Measurements from ENCODE around the gene MYLIP.

The MYLIP gene

DNA sequence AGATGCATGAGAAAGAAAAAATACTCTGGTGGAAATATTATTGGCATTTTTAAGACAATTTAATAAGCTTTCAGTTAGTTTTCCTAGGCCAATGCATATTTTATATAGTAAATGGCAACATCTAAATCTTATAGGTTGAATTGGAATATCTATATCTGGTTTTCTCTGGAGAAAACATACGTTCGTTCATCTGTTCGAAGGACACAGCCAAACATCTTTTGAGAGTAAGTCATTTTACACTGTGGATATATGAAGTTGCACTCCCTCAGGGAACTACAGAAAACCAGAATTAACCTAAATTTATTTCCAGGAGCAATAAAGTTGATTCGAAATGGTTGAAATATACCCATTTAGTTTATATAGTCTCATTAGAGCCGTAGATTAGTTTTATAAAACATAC is 49.0 kb downstream of the MYLIP start:
- no peak for DNase-seq

DNA sequence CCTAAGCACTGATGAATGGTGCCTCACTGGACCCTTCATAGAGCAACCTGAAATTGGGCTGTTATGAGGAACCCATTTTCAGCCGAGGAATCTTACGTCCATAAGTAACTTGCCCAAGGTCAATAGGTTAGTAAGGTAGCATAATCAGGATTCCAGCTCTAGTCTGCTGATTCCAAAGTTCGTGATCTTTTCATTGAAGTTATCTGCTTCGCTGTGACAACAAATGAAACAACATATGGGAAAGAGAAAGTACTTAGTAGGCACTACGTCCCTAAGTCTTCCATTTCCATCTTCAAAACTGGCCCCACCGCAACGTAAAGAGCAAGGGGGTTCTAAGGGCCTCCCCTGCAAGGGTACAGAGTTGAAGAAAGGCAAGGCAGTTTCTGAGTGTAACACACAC is 49.5 kb downstream of the MYLIP start:
- DNase-seq = no peak

GRCh38 chr6:16179063-16179462 is 50.2 kb downstream of the MYLIP start:
- DNase-seq = no peak

GRCh38 chr6:16179970-16180431 is 51.1 kb downstream of the MYLIP start:
- DNase-seq = peak; percentile 23

DNA sequence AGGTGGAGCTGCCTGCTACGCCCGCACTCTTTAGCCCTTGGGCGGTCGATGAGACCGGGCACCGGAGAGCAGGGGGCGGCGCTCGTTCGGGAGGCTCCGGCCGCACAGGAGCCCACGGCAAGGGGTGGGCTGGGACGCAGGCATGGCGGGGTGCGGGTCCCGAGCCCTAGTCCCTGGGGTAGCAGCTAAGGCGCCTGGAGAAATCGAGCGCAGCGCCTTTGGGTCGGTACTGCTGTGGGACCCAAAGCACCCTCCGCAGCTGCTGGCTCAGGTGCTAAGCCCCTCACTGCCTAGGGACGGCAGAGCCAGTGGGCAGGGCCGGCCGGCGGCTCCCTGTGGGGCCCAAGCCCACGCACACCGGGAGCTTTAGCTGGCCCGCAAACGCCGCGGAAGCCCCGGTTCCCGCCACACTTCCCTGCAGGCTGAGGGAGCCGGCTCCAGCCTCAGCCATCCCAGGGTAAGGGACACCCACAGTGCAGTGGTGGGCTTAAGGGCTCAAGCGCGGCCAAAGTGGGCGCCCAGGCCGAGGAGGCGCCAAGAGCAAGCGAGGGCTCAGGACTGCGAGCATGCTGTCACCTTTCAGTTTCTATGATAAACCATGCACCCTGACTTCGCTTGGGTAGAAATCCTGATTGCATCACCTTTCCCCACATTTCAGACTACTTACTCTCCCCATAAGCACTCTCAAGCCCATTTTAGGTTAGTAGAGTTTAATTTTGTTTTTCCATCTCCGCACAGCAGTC is 52.0 kb downstream of the MYLIP start:
- no peak for DNase-seq

DNA sequence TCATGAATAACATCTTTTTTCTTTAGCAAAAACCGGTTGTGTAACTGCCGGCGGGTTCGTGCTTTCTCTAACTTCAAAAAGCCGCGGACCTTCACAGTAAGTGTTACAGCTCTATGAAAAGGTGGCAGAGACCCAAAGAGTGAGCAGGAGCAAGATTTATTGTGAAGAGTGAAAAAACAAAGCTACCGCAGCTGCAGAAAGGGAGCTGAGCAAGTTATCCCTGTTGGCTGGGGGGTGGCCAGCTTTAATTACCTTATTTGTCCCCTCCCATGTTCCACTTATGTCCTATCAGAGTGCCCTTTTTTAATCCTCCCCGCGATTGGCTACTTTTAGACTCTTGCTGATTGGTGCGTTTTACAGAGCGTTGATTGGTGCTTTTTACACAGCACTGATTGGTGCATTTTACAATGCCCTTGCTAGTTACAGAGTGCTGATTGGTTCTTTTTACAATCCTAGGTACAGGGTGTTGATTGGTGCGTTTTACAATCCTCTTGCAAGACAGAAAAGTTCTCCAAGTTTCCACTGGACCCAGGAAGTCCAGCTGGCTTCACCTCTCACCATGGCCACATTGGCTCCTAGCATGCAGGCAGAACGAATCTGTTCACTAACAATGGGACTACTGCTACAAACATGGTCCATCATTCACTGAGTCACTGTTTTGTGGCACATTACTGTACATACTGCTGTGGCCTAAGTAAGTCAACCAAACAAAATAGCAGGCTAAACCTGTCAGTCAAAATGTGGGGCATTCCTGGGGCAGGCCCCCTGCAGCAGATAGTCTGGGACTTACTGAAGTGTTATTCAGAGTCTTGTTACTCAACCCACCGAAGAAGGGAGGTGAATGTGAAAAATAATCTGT is 52.8 kb downstream of the MYLIP start:
- no peak for DNase-seq

- no peak for DNase-seq
Observed at GRCh38 chr6:16183187-16183664, 54.3 kb downstream of the MYLIP start.

DNA sequence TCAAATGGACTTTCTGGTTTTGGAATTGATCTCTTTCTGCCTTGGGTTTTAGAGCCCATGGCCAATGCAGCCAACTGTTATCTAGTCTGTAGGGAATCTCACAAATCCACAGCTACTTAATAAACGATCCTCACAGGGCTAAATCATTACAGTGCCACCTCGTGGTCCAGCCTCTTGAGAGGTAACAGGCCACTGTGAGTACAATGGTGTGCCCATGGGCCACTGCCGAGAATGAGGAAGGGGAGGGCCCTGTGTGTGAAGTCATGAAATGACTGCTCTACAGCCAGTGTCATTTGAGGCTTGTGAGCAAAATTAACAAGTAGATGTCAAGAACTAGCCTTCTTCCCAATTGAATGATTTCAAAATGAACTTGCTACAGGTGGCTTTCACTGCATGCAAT is 55.2 kb downstream of the MYLIP start:
- DNase-seq = no peak

DNA sequence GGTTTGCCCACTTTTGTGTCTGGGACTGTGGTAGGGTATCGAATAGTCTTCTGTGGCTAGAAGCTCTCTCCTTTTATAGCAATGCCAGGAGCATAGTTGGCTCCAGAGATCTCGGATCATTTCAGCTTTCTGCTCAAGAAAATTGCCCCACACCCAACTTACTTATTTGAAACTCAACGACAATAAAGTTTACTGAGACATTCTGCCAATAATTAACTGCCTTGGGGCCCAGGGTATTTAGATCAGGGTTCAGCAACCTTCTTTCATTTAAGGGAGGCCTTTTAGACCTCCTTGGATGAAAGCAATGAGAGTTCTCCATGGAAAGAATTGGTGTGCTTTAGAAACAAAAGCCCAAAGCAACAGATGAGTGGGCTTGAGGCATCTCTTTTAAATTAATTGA is 55.7 kb downstream of the MYLIP start:
- no peak for DNase-seq

GRCh38 chr6:16187176-16187575 is 58.3 kb downstream of the MYLIP start:
- no peak for DNase-seq

- no peak for DNase-seq
Observed at GRCh38 chr6:16190214-16190613, 61.3 kb downstream of the MYLIP start.

GRCh38 chr6:16196260-16196983 is 67.5 kb downstream of the MYLIP start:
- DNase-seq = no peak

- DNase-seq = no peak
Observed at GRCh38 chr6:16196984-16197546, 68.2 kb downstream of the MYLIP start.
